Neural progenitor cell (in vitro differentiated cells): Measurements from ENCODE around the gene TADA2A. TPM values are rescaled to one million over a fixed set of nuclear protein-coding genes. Genes with fewer than 3 reads are reported as not detected.

Source experiments
- DNase-seq: peaks from one replicate; pipeline ENCODE4 v3.0.0-alpha.2; 2016; ENCODE audit warnings: low spot score
- H2AFZ ChIP-seq: fragments of 200-600 bp; sonication (generic); replicated peaks from 2 replicates; pipeline ENCODE4 v1.6.1; 2016; ENCODE audit warnings: antibody characterized with exemption
- H3F3A ChIP-seq: fragments of 200-600 bp; sonication (generic); 2 replicates; pipeline ENCODE4 v1.6.1; 2016; ENCODE audit warnings: antibody characterized with exemption, low read depth
- H3K27ac ChIP-seq: fragments of 200-600 bp; sonication (generic); 2 replicates; pipeline ENCODE4 v1.5.1; 2016; ENCODE audit warnings: mild to moderate bottlenecking
- H3K27me3 ChIP-seq: fragments of 200-600 bp; sonication (generic); 2 replicates; pipeline ENCODE4 v1.6.1; 2016; ENCODE audit warnings: mild to moderate bottlenecking, moderate library complexity
- H3K36me3 ChIP-seq: fragments of 200-600 bp; sonication (generic); 2 replicates; pipeline ENCODE4 v1.5.1; 2016
- H3K4me1 ChIP-seq: fragments of 200-600 bp; sonication (generic); 2 replicates; pipeline ENCODE4 v1.6.1; 2016; ENCODE audit warnings: mixed run types
- H3K4me2 ChIP-seq: fragments of 200-600 bp; sonication (generic); 2 replicates; pipeline ENCODE4 v1.6.1; 2016
- H3K4me3 ChIP-seq: fragments of 200-600 bp; sonication (generic); 2 replicates; pipeline ENCODE4 v1.5.1; 2016
- H3K79me2 ChIP-seq: fragments of 200-600 bp; sonication (generic); 2 replicates; pipeline ENCODE4 v1.6.1; 2016; ENCODE audit warnings: low read depth
- H3K9ac ChIP-seq: fragments of 200-600 bp; sonication (generic); 2 replicates; pipeline ENCODE4 v1.6.1; 2016
- H3K9me3 ChIP-seq: fragments of 200-600 bp; sonication (generic); 2 replicates; pipeline ENCODE4 v1.5.1; 2016; ENCODE audit warnings: low read depth
- H4K20me1 ChIP-seq: fragments of 200-600 bp; sonication (generic); 2 replicates; pipeline ENCODE4 v1.6.1; 2016; ENCODE audit warnings: low read depth
- H3K27ac Mint-ChIP-seq: 3 replicates; pipeline ENCODE4 v1.8.0; 2021; ENCODE audit warnings: mixed read lengths
- H3K27me3 Mint-ChIP-seq: 2 replicates; pipeline ENCODE4 v1.8.0; 2022; ENCODE audit warnings: low read depth, mild to moderate bottlenecking, inconsistent platforms, moderate library complexity, mixed read lengths; ENCODE audit not compliant: insufficient read depth
- H3K36me3 Mint-ChIP-seq: 3 replicates; pipeline ENCODE4 v1.8.0; 2021; ENCODE audit warnings: mixed read lengths
- H3K4me1 Mint-ChIP-seq: 3 replicates; pipeline ENCODE4 v1.8.0; 2021; ENCODE audit warnings: mixed read lengths
- H3K4me3 Mint-ChIP-seq: 3 replicates; pipeline ENCODE4 v1.8.0; 2021; ENCODE audit warnings: mild to moderate bottlenecking, moderate library complexity, mixed read lengths
- H3K9me3 Mint-ChIP-seq: 3 replicates; pipeline ENCODE4 v1.8.0; 2020; ENCODE audit warnings: mixed read lengths
- EZH2 ChIP-seq: fragments of 200-600 bp; sonication (generic); IDR thresholded peaks from 2 replicates; pipeline ENCODE4 v1.6.1; 2017; ENCODE audit warnings: antibody characterized with exemption, mild to moderate bottlenecking, moderate library complexity
- EZH2phosphoT487 ChIP-seq: fragments of 200-600 bp; sonication (generic); IDR thresholded peaks from 2 replicates; pipeline ENCODE4 v1.6.1; 2017; ENCODE audit warnings: antibody characterized with exemption
- total RNA-seq: library from RNA; depleted of rRNA; stranded (reverse); fragments of >200 nt; gene quantifications from 2 replicates; pipeline ENCODE4 v1.2.3, GENCODE V29; 2015; ENCODE audit warnings: low replicate concordance
- TF ChIP-seq, protein P1 (sequence below): fragments of 200-600 bp; sonication (generic); IDR thresholded peaks from 2 replicates; pipeline ENCODE4 v1.5.1; 2017; ENCODE audit warnings: antibody characterized with exemption, mild to moderate bottlenecking

The TADA2A gene
- total RNA-seq, 1 donor from 2014 or later = 30.7 TPM

DNA sequence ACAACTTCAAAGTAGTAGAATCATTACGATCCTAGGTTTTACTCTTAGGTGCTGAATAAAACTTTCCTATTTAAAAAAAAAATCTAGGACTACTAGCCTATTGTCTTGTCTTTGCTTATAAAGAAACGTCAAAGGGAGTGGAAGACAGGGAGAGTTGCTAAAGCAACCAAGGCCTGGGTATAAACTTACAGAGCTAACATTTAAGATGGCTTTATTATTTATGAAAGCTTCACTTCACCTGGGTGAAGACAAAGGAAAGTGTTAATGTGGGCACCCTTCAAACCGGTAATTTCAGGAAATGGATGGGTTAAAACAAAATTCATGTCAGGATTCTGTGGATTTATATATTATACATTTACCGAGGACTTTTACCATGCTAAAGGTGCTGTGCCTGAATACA lies 85.5 kb downstream of the TADA2A start:
- no peak for DNase-seq
- Mint-ChIP-seq H3K9me3 (no peaks in the 10 kb centered on the region), H3K36me3 (no peaks in the 10 kb centered on the region), H3K4me3 (peak overlapping the region; percentile 35), H3K27me3 (peaks cover 3% of the 10 kb centered on the region), H3K27ac (no peak overlapping the region), H3K4me1 (peaks cover 48% of the 10 kb centered on the region)
- Histone ChIP-seq H3K79me2 (peaks cover 62% of the 10 kb centered on the region), H3K9ac (no peak overlapping the region), H3K4me1 (peaks cover 38% of the 10 kb centered on the region), H3K9me3 (no peaks in the 10 kb centered on the region), H2AFZ (no peak overlapping the region), H3K27ac (no peak overlapping the region), H3K27me3 (peaks cover 23% of the 10 kb centered on the region), H4K20me1 (peaks cover 13% of the 10 kb centered on the region), H3K36me3 (no peaks in the 10 kb centered on the region), H3K4me3 (peak overlapping the region; percentile 95), H3K4me2 (peak overlapping the region; percentile 99), H3F3A (peaks cover 34% of the 10 kb centered on the region)
- TF ChIP-seq EZH2 = no peak
- no peak for TF ChIP-seq EZH2phosphoT487
- TF ChIP-seq, protein P1, sequence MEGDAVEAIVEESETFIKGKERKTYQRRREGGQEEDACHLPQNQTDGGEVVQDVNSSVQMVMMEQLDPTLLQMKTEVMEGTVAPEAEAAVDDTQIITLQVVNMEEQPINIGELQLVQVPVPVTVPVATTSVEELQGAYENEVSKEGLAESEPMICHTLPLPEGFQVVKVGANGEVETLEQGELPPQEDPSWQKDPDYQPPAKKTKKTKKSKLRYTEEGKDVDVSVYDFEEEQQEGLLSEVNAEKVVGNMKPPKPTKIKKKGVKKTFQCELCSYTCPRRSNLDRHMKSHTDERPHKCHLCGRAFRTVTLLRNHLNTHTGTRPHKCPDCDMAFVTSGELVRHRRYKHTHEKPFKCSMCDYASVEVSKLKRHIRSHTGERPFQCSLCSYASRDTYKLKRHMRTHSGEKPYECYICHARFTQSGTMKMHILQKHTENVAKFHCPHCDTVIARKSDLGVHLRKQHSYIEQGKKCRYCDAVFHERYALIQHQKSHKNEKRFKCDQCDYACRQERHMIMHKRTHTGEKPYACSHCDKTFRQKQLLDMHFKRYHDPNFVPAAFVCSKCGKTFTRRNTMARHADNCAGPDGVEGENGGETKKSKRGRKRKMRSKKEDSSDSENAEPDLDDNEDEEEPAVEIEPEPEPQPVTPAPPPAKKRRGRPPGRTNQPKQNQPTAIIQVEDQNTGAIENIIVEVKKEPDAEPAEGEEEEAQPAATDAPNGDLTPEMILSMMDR = no peak

DNA sequence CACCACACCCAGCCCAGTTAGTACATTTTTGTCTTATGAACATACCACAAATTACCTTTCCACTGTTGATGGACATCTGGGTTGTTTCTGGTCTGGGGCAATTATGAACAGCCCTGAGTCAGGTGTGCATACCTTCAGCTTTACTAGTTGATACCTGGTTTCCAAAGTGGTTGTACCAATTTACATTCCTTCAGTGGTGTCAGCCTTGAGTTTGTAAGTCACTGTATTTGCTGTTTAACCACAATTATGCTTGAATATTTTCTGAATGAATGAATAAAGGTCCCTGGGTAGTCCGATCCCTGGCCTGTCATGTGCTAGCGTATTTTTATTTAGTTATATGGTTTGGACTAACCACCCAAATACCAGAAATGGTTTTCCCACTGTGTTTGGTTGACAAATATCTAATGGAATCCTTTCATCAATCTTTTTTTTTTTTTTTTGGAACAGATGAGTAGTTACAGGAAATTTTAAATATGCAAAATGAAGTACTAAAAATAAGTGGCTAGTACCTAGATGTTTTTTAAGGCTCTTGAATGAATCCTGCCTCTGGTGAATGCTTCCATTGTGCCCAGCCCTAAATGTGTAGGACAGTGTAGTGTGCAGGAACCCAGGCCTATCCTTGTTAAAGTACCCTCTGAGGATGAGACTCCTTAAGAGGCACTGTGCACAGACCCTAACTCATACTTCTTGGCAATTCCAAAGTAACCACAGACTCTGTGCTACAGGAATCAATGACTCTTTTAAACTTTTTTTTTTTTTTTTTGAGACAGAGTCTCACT lies 86.8 kb downstream of the TADA2A start:
- H3K4me2 ChIP-seq = no peak overlapping the region
- peaks cover 43% of the 10 kb centered on the region for H3K4me1 Mint-ChIP-seq
- peaks cover 1% of the 10 kb centered on the region for H3K27me3 Mint-ChIP-seq
- no peak for TF ChIP-seq EZH2phosphoT487
- TF ChIP-seq, protein P1 = no peak
- TF ChIP-seq EZH2 = no peak
- peaks cover 32% of the 10 kb centered on the region for H3K4me1 ChIP-seq
- H3K36me3 ChIP-seq = no peaks in the 10 kb centered on the region
- no peak overlapping the region for H3K9ac ChIP-seq
- no peak for DNase-seq
- H3K4me3 ChIP-seq = no peak overlapping the region
- peaks cover 2% of the 10 kb centered on the region for H3K36me3 Mint-ChIP-seq
- H3K27ac Mint-ChIP-seq = no peak overlapping the region
- peaks cover 26% of the 10 kb centered on the region for H3F3A ChIP-seq
- peaks cover 2% of the 10 kb centered on the region for H3K9me3 Mint-ChIP-seq
- H3K4me3 Mint-ChIP-seq = no peak overlapping the region
- H3K9me3 ChIP-seq = no peaks in the 10 kb centered on the region
- no peak overlapping the region for H2AFZ ChIP-seq
- H3K79me2 ChIP-seq = peaks cover 72% of the 10 kb centered on the region
- no peak overlapping the region for H3K27ac ChIP-seq
- peaks cover 13% of the 10 kb centered on the region for H4K20me1 ChIP-seq
- H3K27me3 ChIP-seq = peaks cover 11% of the 10 kb centered on the region

- Histone ChIP-seq H3F3A (peaks cover 16% of the 10 kb centered on the region), H3K27ac (no peak overlapping the region), H3K4me1 (peaks cover 28% of the 10 kb centered on the region), H3K4me3 (no peak overlapping the region), H4K20me1 (peaks cover 13% of the 10 kb centered on the region), H3K4me2 (peak overlapping the region; percentile 30), H3K36me3 (no peaks in the 10 kb centered on the region), H2AFZ (no peak overlapping the region), H3K79me2 (peaks cover 78% of the 10 kb centered on the region), H3K9me3 (no peaks in the 10 kb centered on the region), H3K27me3 (peaks cover under 1% of the 10 kb centered on the region), H3K9ac (no peak overlapping the region)
- H3K4me1 Mint-ChIP-seq = peaks cover 38% of the 10 kb centered on the region
- H3K27me3 Mint-ChIP-seq = no peaks in the 10 kb centered on the region
- no peak overlapping the region for H3K27ac Mint-ChIP-seq
- no peak overlapping the region for H3K4me3 Mint-ChIP-seq
- H3K9me3 Mint-ChIP-seq = peaks cover 2% of the 10 kb centered on the region
- peaks cover 2% of the 10 kb centered on the region for H3K36me3 Mint-ChIP-seq
- TF ChIP-seq EZH2phosphoT487 = no peak
- no peak for DNase-seq
Measured at GRCh38 chr17:37494401-37494831, 87.7 kb downstream of the TADA2A start.

- Histone ChIP-seq H2AFZ (no peak overlapping the region), H4K20me1 (peaks cover 13% of the 10 kb centered on the region), H3K9me3 (no peaks in the 10 kb centered on the region), H3K27me3 (no peaks in the 10 kb centered on the region), H3K27ac (no peak overlapping the region), H3K4me1 (peaks cover 28% of the 10 kb centered on the region), H3K36me3 (no peaks in the 10 kb centered on the region), H3K4me2 (peak overlapping the region; percentile 30), H3K9ac (no peak overlapping the region), H3K79me2 (peaks cover 78% of the 10 kb centered on the region), H3K4me3 (no peak overlapping the region), H3F3A (peaks cover 15% of the 10 kb centered on the region)
- H3K4me3 Mint-ChIP-seq = no peak overlapping the region
- TF ChIP-seq, protein P1 = no peak
- TF ChIP-seq EZH2phosphoT487 (no peak), EZH2 (no peak)
- peaks cover 2% of the 10 kb centered on the region for H3K36me3 Mint-ChIP-seq
- H3K27me3 Mint-ChIP-seq = no peaks in the 10 kb centered on the region
- peak overlapping the region; percentile 37 for H3K27ac Mint-ChIP-seq
- peak; percentile 52 for DNase-seq
- peaks cover 2% of the 10 kb centered on the region for H3K9me3 Mint-ChIP-seq
- H3K4me1 Mint-ChIP-seq = peaks cover 38% of the 10 kb centered on the region
Measured at GRCh38 chr17:37494971-37495370, 88.3 kb downstream of the TADA2A start.
